GM23338 (cell line): ENCODE results near the gene MED14. TPM values are rescaled to one million over a fixed set of nuclear protein-coding genes. Genes with fewer than 3 reads are reported as not detected.

Source experiments
- ATAC-seq: fragments of 200-7000 bp; cut with Tn5 transposase; 3 replicates; pipeline ENCODE4 v1.9.1; 2020
- DNase-seq: peaks from one replicate; pipeline ENCODE4 v3.0.0-alpha.2; 2015; ENCODE audit warnings: low spot score
- H2AFZ ChIP-seq: fragments of 200-600 bp; sonication (generic); 2 replicates; pipeline ENCODE4 v1.8.0; 2016; ENCODE audit warnings: antibody characterized with exemption, mild to moderate bottlenecking, moderate library complexity
- H3F3A ChIP-seq: fragments of 200-600 bp; sonication (generic); replicated peaks from 2 replicates; pipeline ENCODE4 v1.8.0; 2017; ENCODE audit warnings: antibody characterized with exemption, mixed run types, low read depth
- H3K27ac ChIP-seq: fragments of 200-600 bp; sonication (generic); 2 replicates; pipeline ENCODE4 v1.6.1; 2016; ENCODE audit warnings: low read depth
- H3K27me3 ChIP-seq: fragments of 200-600 bp; sonication (generic); 2 replicates; pipeline ENCODE4 v1.8.0; 2016; ENCODE audit warnings: mild to moderate bottlenecking, mixed run types, moderate library complexity; ENCODE audit not compliant: insufficient read depth
- H3K36me3 ChIP-seq: fragments of 200-600 bp; sonication (generic); 2 replicates; pipeline ENCODE4 v1.8.0; 2016; ENCODE audit warnings: mild to moderate bottlenecking; ENCODE audit not compliant: insufficient read depth
- H3K4me1 ChIP-seq: fragments of 200-600 bp; sonication (generic); 2 replicates; pipeline ENCODE4 v1.8.0; 2016; ENCODE audit warnings: mild to moderate bottlenecking, moderate library complexity; ENCODE audit not compliant: insufficient read depth
- H3K4me2 ChIP-seq: fragments of 200-600 bp; sonication (generic); 2 replicates; pipeline ENCODE4 v1.7.1; 2017; ENCODE audit warnings: mixed run types
- H3K4me3 ChIP-seq: fragments of 200-600 bp; sonication (generic); 2 replicates; pipeline ENCODE4 v1.6.1; 2016; ENCODE audit warnings: mixed run types
- H3K79me2 ChIP-seq: fragments of 200-600 bp; sonication (generic); replicated peaks from 2 replicates; pipeline ENCODE4 v1.8.0; 2017; ENCODE audit warnings: mild to moderate bottlenecking; ENCODE audit not compliant: insufficient read depth
- H3K9me2 ChIP-seq: fragments of 200-600 bp; sonication (generic); 2 replicates; pipeline ENCODE4 v1.8.0; 2017; ENCODE audit not compliant: insufficient read depth
- H4K20me1 ChIP-seq: fragments of 200-600 bp; sonication (generic); replicated peaks from 2 replicates; pipeline ENCODE4 v1.8.0; 2017; ENCODE audit warnings: mild to moderate bottlenecking; ENCODE audit not compliant: insufficient read depth
- H3K27ac Mint-ChIP-seq: 2 replicates; pipeline ENCODE4 v1.8.0; 2020; ENCODE audit warnings: inconsistent platforms, mild to moderate bottlenecking, moderate library complexity, mixed read lengths
- H3K27me3 Mint-ChIP-seq: 3 replicates; pipeline ENCODE4 v1.8.0; 2022; ENCODE audit warnings: low read depth, mild to moderate bottlenecking, moderate library complexity, mixed read lengths, inconsistent platforms; ENCODE audit not compliant: insufficient read depth, poor library complexity
- H3K36me3 Mint-ChIP-seq: 3 replicates; pipeline ENCODE4 v1.8.0; 2021; ENCODE audit warnings: low read depth, mild to moderate bottlenecking, inconsistent platforms, moderate library complexity, mixed read lengths
- H3K4me1 Mint-ChIP-seq: 3 replicates; pipeline ENCODE4 v1.8.0; 2020; ENCODE audit warnings: mild to moderate bottlenecking, inconsistent platforms, mixed read lengths
- H3K4me3 Mint-ChIP-seq: 3 replicates; pipeline ENCODE4 v1.8.0; 2021; ENCODE audit warnings: moderate library complexity, mild to moderate bottlenecking, inconsistent platforms, mixed read lengths
- H3K9me3 Mint-ChIP-seq: 3 replicates; pipeline ENCODE4 v1.8.0; 2020; ENCODE audit warnings: moderate library complexity, mild to moderate bottlenecking, inconsistent platforms, mixed read lengths
- CREB1 ChIP-seq: fragments of 250-450 bp; sonication (Bioruptor Pico); IDR thresholded peaks from 2 replicates; pipeline ENCODE4 v1.5.0; 2020; ENCODE audit warnings: low read depth, mild to moderate bottlenecking, moderate library complexity
- CTCF ChIP-seq, 2 experiments: fragments of 200-600 bp in 1 of 2; sonication (generic) in 1 of 2; conservative IDR thresholded peaks; 2 replicates each; pipeline versions ENCODE4 v1.5.1 to v1.6.1; 2016 to 2017; ENCODE audit warnings: antibody characterized with exemption in 2 of 2, low read depth in 2 of 2, mild to moderate bottlenecking in 2 of 2, moderate library complexity in 1 of 2
- ETS1 ChIP-seq: IDR thresholded peaks from 2 replicates; pipeline ENCODE4 v1.6.1; 2016; ENCODE audit warnings: antibody characterized with exemption
- EZH2 ChIP-seq: fragments of 200-600 bp; sonication (generic); IDR thresholded peaks from one replicate; pipeline ENCODE4 v1.8.0; 2017; ENCODE audit warnings: antibody characterized with exemption, mild to moderate bottlenecking, low read depth; ENCODE audit not compliant: unreplicated experiment
- EZH2phosphoT487 ChIP-seq: fragments of 200-600 bp; sonication (generic); IDR thresholded peaks from one replicate; pipeline ENCODE4 v1.8.1; 2018; ENCODE audit warnings: antibody characterized with exemption; ENCODE audit not compliant: unreplicated experiment
- JUNB ChIP-seq: IDR thresholded peaks from one replicate; pipeline ENCODE4 v1.6.1; 2016; ENCODE audit warnings: antibody characterized with exemption; ENCODE audit not compliant: unreplicated experiment
- NANOG ChIP-seq: IDR thresholded peaks from 2 replicates; pipeline ENCODE4 v1.6.1; 2016; ENCODE audit warnings: antibody characterized with exemption, borderline replicate concordance
- POLR2AphosphoS5 ChIP-seq: IDR thresholded peaks from 2 replicates; pipeline ENCODE4 v1.6.1; 2016; ENCODE audit warnings: antibody characterized with exemption, low read depth
- STAT1 ChIP-seq: IDR thresholded peaks from one replicate; pipeline ENCODE4 v1.6.1; 2016; ENCODE audit warnings: antibody characterized with exemption; ENCODE audit not compliant: unreplicated experiment
- ZNF114 ChIP-seq: fragments of 250-450 bp; sonication (Bioruptor Pico); IDR thresholded peaks from 2 replicates; pipeline ENCODE4 v1.5.0; 2020; ENCODE audit warnings: mild to moderate bottlenecking, moderate library complexity
- ZNF331 ChIP-seq: fragments of 250-450 bp; sonication (Bioruptor Pico); IDR thresholded peaks from 2 replicates; pipeline ENCODE4 v1.5.0; 2020; ENCODE audit warnings: low read depth, mild to moderate bottlenecking, moderate library complexity
- polyA plus RNA-seq: library from polyadenylated mRNA; unstranded; fragments of >200 nt; fragmentation: Nextera tagmentation; extraction: Ambion mirVana; gene quantifications from 2 replicates; pipeline ENCODE4 v1.2.1, GENCODE V29; 2016
- total RNA-seq: library from RNA; depleted of rRNA; stranded (reverse); fragments of >200 nt; shearing (Covaris generic); gene quantifications from 2 replicates; pipeline ENCODE4 v1.2.3, GENCODE V29; 2014
- TF ChIP-seq, protein P1 (sequence below): fragments of 250-450 bp; sonication (Bioruptor Pico); IDR thresholded peaks from 2 replicates; pipeline ENCODE4 v1.5.0; 2020; ENCODE audit warnings: mild to moderate bottlenecking, moderate library complexity
- TF ChIP-seq, protein P2 (sequence below): IDR thresholded peaks from one replicate; pipeline ENCODE4 v1.6.1; 2018; ENCODE audit warnings: antibody characterized with exemption; ENCODE audit not compliant: unreplicated experiment

MED14 gene
- total and polyA plus RNA-seq, 2 experiments from 2014 or later, result 29.8 to 99.3 TPM

DNA sequence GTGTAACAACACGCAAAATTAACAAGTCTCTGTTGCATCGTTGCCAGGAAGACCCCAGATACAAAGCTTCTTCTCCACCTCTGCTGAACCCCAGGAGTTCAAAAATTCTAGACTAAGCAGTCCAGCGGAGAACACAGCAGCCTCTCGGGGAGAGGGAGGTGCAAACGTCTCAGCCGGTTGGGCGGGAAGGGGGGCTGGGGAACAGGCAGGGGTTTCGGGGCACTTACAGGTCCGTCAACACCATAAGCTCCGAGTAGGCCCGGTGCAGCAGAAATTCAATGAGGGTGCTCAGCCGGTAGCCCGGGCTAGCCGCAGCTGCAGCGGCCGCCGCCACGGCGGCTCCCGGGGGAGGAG lies 394 bp downstream of the MED14 start:
- ATAC-seq (no peak), DNase-seq (peak; percentile 18)
- Mint-ChIP-seq H3K27me3 (peaks cover 5% of the 10 kb centered on the region), H3K4me1 (peaks cover 26% of the 10 kb centered on the region), H3K9me3 (no peaks in the 10 kb centered on the region), H3K27ac (peak overlapping the region; percentile 84), H3K4me3 (peak overlapping the region; percentile 90), H3K36me3 (peaks cover 18% of the 10 kb centered on the region)
- peaks cover 50% of the 10 kb centered on the region for H3K79me2 ChIP-seq
- H3K27ac ChIP-seq, result peak overlapping the region; percentile 89
- peak overlapping the region; percentile 86 for H3K4me2 ChIP-seq
- no peaks in the 10 kb centered on the region for H3K9me2 ChIP-seq
- H3K36me3 ChIP-seq, result no peaks in the 10 kb centered on the region
- H3K4me1 ChIP-seq, result peaks cover 12% of the 10 kb centered on the region
- H3F3A ChIP-seq, result no peaks in the 10 kb centered on the region
- peak overlapping the region; percentile 87 for H3K4me3 ChIP-seq
- H2AFZ ChIP-seq, result no peak overlapping the region
- no peaks in the 10 kb centered on the region for H3K27me3 ChIP-seq
- TF ChIP-seq ETS1 (no peak), POLR2AphosphoS5 (no peak), NANOG (no peak), EZH2 (no peak), EZH2phosphoT487 (no peak), ZNF331 (CRISPR knock-in tag) (no peak), CREB1 (CRISPR knock-in tag) (no peak), JUNB (no peak), STAT1 (no peak), CTCF (conservative IDR thresholded peaks at IDR 0.05; ENCODE audit: low read depth in 2 of 2) (no peak), ZNF114 (CRISPR knock-in tag) (no peak)
- TF ChIP-seq, protein P1, sequence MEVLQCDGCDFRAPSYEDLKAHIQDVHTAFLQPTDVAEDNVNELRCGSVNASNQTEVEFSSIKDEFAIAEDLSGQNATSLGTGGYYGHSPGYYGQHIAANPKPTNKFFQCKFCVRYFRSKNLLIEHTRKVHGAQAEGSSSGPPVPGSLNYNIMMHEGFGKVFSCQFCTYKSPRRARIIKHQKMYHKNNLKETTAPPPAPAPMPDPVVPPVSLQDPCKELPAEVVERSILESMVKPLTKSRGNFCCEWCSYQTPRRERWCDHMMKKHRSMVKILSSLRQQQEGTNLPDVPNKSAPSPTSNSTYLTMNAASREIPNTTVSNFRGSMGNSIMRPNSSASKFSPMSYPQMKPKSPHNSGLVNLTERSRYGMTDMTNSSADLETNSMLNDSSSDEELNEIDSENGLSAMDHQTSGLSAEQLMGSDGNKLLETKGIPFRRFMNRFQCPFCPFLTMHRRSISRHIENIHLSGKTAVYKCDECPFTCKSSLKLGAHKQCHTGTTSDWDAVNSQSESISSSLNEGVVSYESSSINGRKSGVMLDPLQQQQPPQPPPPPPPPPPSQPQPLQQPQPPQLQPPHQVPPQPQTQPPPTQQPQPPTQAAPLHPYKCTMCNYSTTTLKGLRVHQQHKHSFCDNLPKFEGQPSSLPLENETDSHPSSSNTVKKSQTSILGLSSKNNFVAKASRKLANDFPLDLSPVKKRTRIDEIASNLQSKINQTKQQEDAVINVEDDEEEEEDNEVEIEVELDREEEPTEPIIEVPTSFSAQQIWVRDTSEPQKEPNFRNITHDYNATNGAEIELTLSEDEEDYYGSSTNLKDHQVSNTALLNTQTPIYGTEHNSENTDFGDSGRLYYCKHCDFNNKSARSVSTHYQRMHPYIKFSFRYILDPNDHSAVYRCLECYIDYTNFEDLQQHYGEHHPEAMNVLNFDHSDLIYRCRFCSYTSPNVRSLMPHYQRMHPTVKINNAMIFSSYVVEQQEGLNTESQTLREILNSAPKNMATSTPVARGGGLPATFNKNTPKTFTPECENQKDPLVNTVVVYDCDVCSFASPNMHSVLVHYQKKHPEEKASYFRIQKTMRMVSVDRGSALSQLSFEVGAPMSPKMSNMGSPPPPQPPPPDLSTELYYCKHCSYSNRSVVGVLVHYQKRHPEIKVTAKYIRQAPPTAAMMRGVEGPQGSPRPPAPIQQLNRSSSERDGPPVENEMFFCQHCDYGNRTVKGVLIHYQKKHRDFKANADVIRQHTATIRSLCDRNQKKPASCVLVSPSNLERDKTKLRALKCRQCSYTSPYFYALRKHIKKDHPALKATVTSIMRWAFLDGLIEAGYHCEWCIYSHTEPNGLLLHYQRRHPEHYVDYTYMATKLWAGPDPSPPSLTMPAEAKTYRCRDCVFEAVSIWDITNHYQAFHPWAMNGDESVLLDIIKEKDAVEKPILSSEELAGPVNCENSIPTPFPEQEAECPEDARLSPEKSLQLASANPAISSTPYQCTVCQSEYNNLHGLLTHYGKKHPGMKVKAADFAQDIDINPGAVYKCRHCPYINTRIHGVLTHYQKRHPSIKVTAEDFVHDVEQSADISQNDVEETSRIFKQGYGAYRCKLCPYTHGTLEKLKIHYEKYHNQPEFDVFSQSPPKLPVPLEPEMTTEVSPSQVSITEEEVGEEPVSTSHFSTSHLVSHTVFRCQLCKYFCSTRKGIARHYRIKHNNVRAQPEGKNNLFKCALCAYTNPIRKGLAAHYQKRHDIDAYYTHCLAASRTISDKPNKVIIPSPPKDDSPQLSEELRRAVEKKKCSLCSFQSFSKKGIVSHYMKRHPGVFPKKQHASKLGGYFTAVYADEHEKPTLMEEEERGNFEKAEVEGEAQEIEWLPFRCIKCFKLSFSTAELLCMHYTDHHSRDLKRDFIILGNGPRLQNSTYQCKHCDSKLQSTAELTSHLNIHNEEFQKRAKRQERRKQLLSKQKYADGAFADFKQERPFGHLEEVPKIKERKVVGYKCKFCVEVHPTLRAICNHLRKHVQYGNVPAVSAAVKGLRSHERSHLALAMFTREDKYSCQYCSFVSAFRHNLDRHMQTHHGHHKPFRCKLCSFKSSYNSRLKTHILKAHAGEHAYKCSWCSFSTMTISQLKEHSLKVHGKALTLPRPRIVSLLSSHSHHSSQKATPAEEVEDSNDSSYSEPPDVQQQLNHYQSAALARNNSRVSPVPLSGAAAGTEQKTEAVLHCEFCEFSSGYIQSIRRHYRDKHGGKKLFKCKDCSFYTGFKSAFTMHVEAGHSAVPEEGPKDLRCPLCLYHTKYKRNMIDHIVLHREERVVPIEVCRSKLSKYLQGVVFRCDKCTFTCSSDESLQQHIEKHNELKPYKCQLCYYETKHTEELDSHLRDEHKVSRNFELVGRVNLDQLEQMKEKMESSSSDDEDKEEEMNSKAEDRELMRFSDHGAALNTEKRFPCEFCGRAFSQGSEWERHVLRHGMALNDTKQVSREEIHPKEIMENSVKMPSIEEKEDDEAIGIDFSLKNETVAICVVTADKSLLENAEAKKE (CRISPR knock-in tag), result no peak
- TF ChIP-seq, protein P2, sequence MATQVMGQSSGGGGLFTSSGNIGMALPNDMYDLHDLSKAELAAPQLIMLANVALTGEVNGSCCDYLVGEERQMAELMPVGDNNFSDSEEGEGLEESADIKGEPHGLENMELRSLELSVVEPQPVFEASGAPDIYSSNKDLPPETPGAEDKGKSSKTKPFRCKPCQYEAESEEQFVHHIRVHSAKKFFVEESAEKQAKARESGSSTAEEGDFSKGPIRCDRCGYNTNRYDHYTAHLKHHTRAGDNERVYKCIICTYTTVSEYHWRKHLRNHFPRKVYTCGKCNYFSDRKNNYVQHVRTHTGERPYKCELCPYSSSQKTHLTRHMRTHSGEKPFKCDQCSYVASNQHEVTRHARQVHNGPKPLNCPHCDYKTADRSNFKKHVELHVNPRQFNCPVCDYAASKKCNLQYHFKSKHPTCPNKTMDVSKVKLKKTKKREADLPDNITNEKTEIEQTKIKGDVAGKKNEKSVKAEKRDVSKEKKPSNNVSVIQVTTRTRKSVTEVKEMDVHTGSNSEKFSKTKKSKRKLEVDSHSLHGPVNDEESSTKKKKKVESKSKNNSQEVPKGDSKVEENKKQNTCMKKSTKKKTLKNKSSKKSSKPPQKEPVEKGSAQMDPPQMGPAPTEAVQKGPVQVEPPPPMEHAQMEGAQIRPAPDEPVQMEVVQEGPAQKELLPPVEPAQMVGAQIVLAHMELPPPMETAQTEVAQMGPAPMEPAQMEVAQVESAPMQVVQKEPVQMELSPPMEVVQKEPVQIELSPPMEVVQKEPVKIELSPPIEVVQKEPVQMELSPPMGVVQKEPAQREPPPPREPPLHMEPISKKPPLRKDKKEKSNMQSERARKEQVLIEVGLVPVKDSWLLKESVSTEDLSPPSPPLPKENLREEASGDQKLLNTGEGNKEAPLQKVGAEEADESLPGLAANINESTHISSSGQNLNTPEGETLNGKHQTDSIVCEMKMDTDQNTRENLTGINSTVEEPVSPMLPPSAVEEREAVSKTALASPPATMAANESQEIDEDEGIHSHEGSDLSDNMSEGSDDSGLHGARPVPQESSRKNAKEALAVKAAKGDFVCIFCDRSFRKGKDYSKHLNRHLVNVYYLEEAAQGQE, result no peak
- no peaks in the 10 kb centered on the region; the same call in 1 of the 2 replicates for H4K20me1 ChIP-seq
